GM21381 (cell line): Measurements from ENCODE around the gene DTX4.
A peak's percentile ranks its signal among the peaks of the same experiment; 100 is the strongest.

Experiments
- ATAC-seq: cut with Tn5 transposase; IDR thresholded peaks from one replicate; pipeline ENCODE4 v1.9.1; 2021; ENCODE audit warnings: mild to moderate bottlenecking, moderate library complexity; ENCODE audit not compliant: unreplicated experiment

The DTX4 gene

GRCh38 chr11:59216641-59217564 lies 45.0 kb downstream of the DTX4 start:
- ATAC-seq, result peak; percentile 85

GRCh38 chr11:59218319-59218718 lies 46.4 kb downstream of the DTX4 start:
- no peak for ATAC-seq

GRCh38 chr11:59218893-59219292 lies 47.0 kb downstream of the DTX4 start:
- ATAC-seq, result no peak

- ATAC-seq, result no peak
Measured at GRCh38 chr11:59219836-59220235, 47.9 kb downstream of the DTX4 start.

GRCh38 chr11:59221441-59221840 lies 49.5 kb downstream of the DTX4 start:
- no peak for ATAC-seq

- ATAC-seq, result no peak
Measured at GRCh38 chr11:59222464-59223060, 50.6 kb downstream of the DTX4 start.

GRCh38 chr11:59223177-59223576 lies 51.2 kb downstream of the DTX4 start:
- no peak for ATAC-seq

- no peak for ATAC-seq
Measured at GRCh38 chr11:59223611-59224010, 51.7 kb downstream of the DTX4 start.

- no peak for ATAC-seq
Measured at GRCh38 chr11:59224351-59224928, 52.5 kb downstream of the DTX4 start.

GRCh38 chr11:59225017-59225416 lies 53.1 kb downstream of the DTX4 start:
- ATAC-seq, result no peak

GRCh38 chr11:59226396-59226795 lies 54.5 kb downstream of the DTX4 start:
- ATAC-seq, result no peak

- no peak for ATAC-seq
Measured at GRCh38 chr11:59240322-59240721, 68.4 kb downstream of the DTX4 start.

- no peak for ATAC-seq
Measured at GRCh38 chr11:59243633-59244032, 71.7 kb downstream of the DTX4 start.

- ATAC-seq, result no peak
Measured at GRCh38 chr11:59247531-59248227, 75.7 kb downstream of the DTX4 start.

GRCh38 chr11:59249535-59249934 lies 77.6 kb downstream of the DTX4 start:
- no peak for ATAC-seq

- no peak for ATAC-seq
Measured at GRCh38 chr11:59253001-59253400, 81.1 kb downstream of the DTX4 start.

GRCh38 chr11:59254286-59254685 lies 82.4 kb downstream of the DTX4 start:
- ATAC-seq, result no peak

- ATAC-seq, result no peak
Measured at GRCh38 chr11:59255281-59255680, 83.3 kb downstream of the DTX4 start.
